H1 (cell line): ENCODE data around the gene PPP2R2C. TPM values are rescaled to one million over a fixed set of nuclear protein-coding genes. Genes with fewer than 3 reads are reported as not detected.

Source experiments
- BCL11A ChIP-seq, 2 experiments: IDR thresholded peaks; one replicate each; pipeline ENCODE4 v1.6.1; 2011; ENCODE audit warnings: low read depth in 2 of 2, low read length in 2 of 2, mild to moderate bottlenecking in 2 of 2
- PHF8 ChIP-seq: fragments of 200-600 bp; sonication (generic); conservative IDR thresholded peaks from 2 replicates; pipeline ENCODE4 v1.7.1; 2012; ENCODE audit warnings: low read depth, mild to moderate bottlenecking, inconsistent platforms, low read length, moderate library complexity
- POU5F1 ChIP-seq: IDR thresholded peaks from 2 replicates; pipeline ENCODE4 v1.6.1; 2011; ENCODE audit warnings: low read depth, mild to moderate bottlenecking, low read length, moderate library complexity
- SIN3A ChIP-seq, 2 experiments: IDR thresholded peaks in 1 of 2; conservative IDR thresholded peaks in 1 of 2; 2 replicates each; pipeline ENCODE4 v1.6.1; 2011 to 2012; ENCODE audit warnings: low read length in 2 of 2, improper control_type of control experiment in 1 of 2, low read depth in 1 of 2, mild to moderate bottlenecking in 1 of 2
- SIRT6 ChIP-seq: IDR thresholded peaks from one replicate; pipeline ENCODE4 v1.7.1; 2012; ENCODE audit warnings: low read length, inconsistent platforms
- polyA plus RNA-seq, 7 experiments: library from polyadenylated mRNA; depleted of rRNA in 3 of 7; stranded (reverse) in 5 of 7; unstranded in 2 of 7; fragments of >200 nt in 5 of 7; fragments of 200-250 nt in 2 of 7; gene quantifications; 1 replicate in 5 of 7; 2 replicates in 1 of 7; 4 replicates in 1 of 7; pipeline versions ENCODE4 v1.2.1 to v1.2.3, GENCODE V29; 2011 to 2013; ENCODE audit warnings: missing spikeins in 2 of 7, mixed read lengths in 2 of 7
- total RNA-seq: library from RNA; stranded (reverse); fragmentation: NEBNext Ultra II Directional; extraction: Animal tissue kit (Norgen Biotek cat#: 25700); gene quantifications from 2 replicates; pipeline ENCODE4 v1.2.1, GENCODE V29; 2021
- TF ChIP-seq, protein P1 (sequence below): fragments of 300-600 bp; sonication (generic); IDR thresholded peaks from 2 replicates; pipeline ENCODE4 v1.7.1; 2012; ENCODE audit warnings: low read length, moderate library complexity, mild to moderate bottlenecking, inconsistent platforms; ENCODE audit not compliant: insufficient replicate concordance
- TF ChIP-seq, protein P2 (sequence below), 3 experiments: IDR thresholded peaks; 1 replicate in 2 of 3; 2 replicates in 1 of 3; pipeline versions ENCODE4 v1.5.1 to v1.6.1; 2011; ENCODE audit warnings: low read length in 3 of 3, mild to moderate bottlenecking in 3 of 3, inconsistent platforms in 2 of 3, low read depth in 1 of 3, moderate library complexity in 1 of 3; ENCODE audit not compliant: insufficient read depth in 1 of 3; ENCODE audit errors: control extremely low read depth in 1 of 3

PPP2R2C gene
- total and polyA plus RNA-seq, 2 of the 8 experiments (the other 6 are each of a cell fraction or from before 2014, with no cell fraction given), result 6.4 TPM

DNA sequence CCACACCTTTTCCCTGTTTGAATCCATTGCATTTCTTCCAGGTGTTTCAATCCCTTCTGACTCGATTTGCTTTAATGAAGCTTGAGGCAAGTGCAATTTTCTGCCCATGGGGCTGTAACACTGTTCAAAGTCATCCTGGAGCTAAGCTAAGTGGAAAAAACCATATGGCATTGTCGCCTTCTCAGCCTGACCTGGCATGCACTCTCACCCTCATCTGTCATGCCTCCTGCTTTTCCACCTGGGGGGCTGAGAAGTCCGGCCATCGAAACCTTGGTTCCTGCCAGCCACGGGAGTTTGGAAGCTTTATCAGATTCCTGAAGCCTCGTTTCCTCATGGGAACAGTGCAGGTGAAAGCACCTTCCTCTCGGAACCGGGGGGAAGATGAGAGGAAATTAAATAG lies 164.5 kb downstream of the PPP2R2C start (continued):
- TF ChIP-seq, protein P1, sequence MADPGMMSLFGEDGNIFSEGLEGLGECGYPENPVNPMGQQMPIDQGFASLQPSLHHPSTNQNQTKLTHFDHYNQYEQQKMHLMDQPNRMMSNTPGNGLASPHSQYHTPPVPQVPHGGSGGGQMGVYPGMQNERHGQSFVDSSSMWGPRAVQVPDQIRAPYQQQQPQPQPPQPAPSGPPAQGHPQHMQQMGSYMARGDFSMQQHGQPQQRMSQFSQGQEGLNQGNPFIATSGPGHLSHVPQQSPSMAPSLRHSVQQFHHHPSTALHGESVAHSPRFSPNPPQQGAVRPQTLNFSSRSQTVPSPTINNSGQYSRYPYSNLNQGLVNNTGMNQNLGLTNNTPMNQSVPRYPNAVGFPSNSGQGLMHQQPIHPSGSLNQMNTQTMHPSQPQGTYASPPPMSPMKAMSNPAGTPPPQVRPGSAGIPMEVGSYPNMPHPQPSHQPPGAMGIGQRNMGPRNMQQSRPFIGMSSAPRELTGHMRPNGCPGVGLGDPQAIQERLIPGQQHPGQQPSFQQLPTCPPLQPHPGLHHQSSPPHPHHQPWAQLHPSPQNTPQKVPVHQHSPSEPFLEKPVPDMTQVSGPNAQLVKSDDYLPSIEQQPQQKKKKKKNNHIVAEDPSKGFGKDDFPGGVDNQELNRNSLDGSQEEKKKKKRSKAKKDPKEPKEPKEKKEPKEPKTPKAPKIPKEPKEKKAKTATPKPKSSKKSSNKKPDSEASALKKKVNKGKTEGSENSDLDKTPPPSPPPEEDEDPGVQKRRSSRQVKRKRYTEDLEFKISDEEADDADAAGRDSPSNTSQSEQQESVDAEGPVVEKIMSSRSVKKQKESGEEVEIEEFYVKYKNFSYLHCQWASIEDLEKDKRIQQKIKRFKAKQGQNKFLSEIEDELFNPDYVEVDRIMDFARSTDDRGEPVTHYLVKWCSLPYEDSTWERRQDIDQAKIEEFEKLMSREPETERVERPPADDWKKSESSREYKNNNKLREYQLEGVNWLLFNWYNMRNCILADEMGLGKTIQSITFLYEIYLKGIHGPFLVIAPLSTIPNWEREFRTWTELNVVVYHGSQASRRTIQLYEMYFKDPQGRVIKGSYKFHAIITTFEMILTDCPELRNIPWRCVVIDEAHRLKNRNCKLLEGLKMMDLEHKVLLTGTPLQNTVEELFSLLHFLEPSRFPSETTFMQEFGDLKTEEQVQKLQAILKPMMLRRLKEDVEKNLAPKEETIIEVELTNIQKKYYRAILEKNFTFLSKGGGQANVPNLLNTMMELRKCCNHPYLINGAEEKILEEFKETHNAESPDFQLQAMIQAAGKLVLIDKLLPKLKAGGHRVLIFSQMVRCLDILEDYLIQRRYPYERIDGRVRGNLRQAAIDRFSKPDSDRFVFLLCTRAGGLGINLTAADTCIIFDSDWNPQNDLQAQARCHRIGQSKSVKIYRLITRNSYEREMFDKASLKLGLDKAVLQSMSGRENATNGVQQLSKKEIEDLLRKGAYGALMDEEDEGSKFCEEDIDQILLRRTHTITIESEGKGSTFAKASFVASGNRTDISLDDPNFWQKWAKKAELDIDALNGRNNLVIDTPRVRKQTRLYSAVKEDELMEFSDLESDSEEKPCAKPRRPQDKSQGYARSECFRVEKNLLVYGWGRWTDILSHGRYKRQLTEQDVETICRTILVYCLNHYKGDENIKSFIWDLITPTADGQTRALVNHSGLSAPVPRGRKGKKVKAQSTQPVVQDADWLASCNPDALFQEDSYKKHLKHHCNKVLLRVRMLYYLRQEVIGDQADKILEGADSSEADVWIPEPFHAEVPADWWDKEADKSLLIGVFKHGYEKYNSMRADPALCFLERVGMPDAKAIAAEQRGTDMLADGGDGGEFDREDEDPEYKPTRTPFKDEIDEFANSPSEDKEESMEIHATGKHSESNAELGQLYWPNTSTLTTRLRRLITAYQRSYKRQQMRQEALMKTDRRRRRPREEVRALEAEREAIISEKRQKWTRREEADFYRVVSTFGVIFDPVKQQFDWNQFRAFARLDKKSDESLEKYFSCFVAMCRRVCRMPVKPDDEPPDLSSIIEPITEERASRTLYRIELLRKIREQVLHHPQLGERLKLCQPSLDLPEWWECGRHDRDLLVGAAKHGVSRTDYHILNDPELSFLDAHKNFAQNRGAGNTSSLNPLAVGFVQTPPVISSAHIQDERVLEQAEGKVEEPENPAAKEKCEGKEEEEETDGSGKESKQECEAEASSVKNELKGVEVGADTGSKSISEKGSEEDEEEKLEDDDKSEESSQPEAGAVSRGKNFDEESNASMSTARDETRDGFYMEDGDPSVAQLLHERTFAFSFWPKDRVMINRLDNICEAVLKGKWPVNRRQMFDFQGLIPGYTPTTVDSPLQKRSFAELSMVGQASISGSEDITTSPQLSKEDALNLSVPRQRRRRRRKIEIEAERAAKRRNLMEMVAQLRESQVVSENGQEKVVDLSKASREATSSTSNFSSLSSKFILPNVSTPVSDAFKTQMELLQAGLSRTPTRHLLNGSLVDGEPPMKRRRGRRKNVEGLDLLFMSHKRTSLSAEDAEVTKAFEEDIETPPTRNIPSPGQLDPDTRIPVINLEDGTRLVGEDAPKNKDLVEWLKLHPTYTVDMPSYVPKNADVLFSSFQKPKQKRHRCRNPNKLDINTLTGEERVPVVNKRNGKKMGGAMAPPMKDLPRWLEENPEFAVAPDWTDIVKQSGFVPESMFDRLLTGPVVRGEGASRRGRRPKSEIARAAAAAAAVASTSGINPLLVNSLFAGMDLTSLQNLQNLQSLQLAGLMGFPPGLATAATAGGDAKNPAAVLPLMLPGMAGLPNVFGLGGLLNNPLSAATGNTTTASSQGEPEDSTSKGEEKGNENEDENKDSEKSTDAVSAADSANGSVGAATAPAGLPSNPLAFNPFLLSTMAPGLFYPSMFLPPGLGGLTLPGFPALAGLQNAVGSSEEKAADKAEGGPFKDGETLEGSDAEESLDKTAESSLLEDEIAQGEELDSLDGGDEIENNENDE, result no peak
- TF ChIP-seq POU5F1 (no peak), BCL11A (IDR thresholded peaks at IDR 0.05; ENCODE audit: low read depth in 2 of 2, low read length in 2 of 2) (no peak), SIRT6 (no peak), SIN3A (conservative IDR thresholded peaks at IDR 0.05 in 1 of 2, IDR thresholded peaks at IDR 0.05 in 1 of 2; ENCODE audit: low read depth in 1 of 2, low read length in 2 of 2) (no peak), PHF8 (no peak)
- TF ChIP-seq, protein P2, sequence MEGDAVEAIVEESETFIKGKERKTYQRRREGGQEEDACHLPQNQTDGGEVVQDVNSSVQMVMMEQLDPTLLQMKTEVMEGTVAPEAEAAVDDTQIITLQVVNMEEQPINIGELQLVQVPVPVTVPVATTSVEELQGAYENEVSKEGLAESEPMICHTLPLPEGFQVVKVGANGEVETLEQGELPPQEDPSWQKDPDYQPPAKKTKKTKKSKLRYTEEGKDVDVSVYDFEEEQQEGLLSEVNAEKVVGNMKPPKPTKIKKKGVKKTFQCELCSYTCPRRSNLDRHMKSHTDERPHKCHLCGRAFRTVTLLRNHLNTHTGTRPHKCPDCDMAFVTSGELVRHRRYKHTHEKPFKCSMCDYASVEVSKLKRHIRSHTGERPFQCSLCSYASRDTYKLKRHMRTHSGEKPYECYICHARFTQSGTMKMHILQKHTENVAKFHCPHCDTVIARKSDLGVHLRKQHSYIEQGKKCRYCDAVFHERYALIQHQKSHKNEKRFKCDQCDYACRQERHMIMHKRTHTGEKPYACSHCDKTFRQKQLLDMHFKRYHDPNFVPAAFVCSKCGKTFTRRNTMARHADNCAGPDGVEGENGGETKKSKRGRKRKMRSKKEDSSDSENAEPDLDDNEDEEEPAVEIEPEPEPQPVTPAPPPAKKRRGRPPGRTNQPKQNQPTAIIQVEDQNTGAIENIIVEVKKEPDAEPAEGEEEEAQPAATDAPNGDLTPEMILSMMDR (IDR thresholded peaks at IDR 0.05; ENCODE audit: control extremely low read depth in 1 of 3, insufficient read depth in 1 of 3, low read depth in 1 of 3, low read length in 3 of 3), result no peak
